H1 (cell line): Measurements from ENCODE around the gene PEAK3.

Experiments used
- CHD2 ChIP-seq: IDR thresholded peaks from 2 replicates; pipeline ENCODE4 v1.6.1; 2012; ENCODE audit warnings: low read length, improper control_type of control experiment
- POLR2A ChIP-seq, 2 experiments: IDR thresholded peaks; 1 replicate in 1 of 2; 2 replicates in 1 of 2; pipeline ENCODE4 v1.6.1; 2011; ENCODE audit warnings: low read depth in 2 of 2, low read length in 2 of 2, mild to moderate bottlenecking in 2 of 2; ENCODE audit errors: control extremely low read depth in 1 of 2
- POLR2AphosphoS5 ChIP-seq: IDR thresholded peaks from 2 replicates; pipeline ENCODE4 v1.6.1; 2011; ENCODE audit warnings: low read depth, low read length
- RAD21 ChIP-seq, 2 experiments: IDR thresholded peaks in 1 of 2; conservative IDR thresholded peaks in 1 of 2; 2 replicates each; pipeline ENCODE4 v1.6.1; 2011; ENCODE audit warnings: low read depth in 2 of 2, low read length in 2 of 2, improper control_type of control experiment in 1 of 2, inconsistent platforms in 1 of 2, mild to moderate bottlenecking in 1 of 2, moderate library complexity in 1 of 2
- SIN3A ChIP-seq, 2 experiments: IDR thresholded peaks in 1 of 2; conservative IDR thresholded peaks in 1 of 2; 2 replicates each; pipeline ENCODE4 v1.6.1; 2011 to 2012; ENCODE audit warnings: low read length in 2 of 2, improper control_type of control experiment in 1 of 2, low read depth in 1 of 2, mild to moderate bottlenecking in 1 of 2
- ZNF274 ChIP-seq: IDR thresholded peaks from 2 replicates; pipeline ENCODE4 v1.7.0; 2012; ENCODE audit warnings: low read length, borderline replicate concordance; ENCODE audit errors: extremely low read depth
- TF ChIP-seq, protein P1 (sequence below), 3 experiments: IDR thresholded peaks; 1 replicate in 2 of 3; 2 replicates in 1 of 3; pipeline versions ENCODE4 v1.5.1 to v1.6.1; 2011; ENCODE audit warnings: low read length in 3 of 3, mild to moderate bottlenecking in 3 of 3, inconsistent platforms in 2 of 3, low read depth in 1 of 3, moderate library complexity in 1 of 3; ENCODE audit not compliant: insufficient read depth in 1 of 3; ENCODE audit errors: control extremely low read depth in 1 of 3

- TF ChIP-seq, protein P1, sequence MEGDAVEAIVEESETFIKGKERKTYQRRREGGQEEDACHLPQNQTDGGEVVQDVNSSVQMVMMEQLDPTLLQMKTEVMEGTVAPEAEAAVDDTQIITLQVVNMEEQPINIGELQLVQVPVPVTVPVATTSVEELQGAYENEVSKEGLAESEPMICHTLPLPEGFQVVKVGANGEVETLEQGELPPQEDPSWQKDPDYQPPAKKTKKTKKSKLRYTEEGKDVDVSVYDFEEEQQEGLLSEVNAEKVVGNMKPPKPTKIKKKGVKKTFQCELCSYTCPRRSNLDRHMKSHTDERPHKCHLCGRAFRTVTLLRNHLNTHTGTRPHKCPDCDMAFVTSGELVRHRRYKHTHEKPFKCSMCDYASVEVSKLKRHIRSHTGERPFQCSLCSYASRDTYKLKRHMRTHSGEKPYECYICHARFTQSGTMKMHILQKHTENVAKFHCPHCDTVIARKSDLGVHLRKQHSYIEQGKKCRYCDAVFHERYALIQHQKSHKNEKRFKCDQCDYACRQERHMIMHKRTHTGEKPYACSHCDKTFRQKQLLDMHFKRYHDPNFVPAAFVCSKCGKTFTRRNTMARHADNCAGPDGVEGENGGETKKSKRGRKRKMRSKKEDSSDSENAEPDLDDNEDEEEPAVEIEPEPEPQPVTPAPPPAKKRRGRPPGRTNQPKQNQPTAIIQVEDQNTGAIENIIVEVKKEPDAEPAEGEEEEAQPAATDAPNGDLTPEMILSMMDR (IDR thresholded peaks at IDR 0.05; ENCODE audit: control extremely low read depth in 1 of 3, insufficient read depth in 1 of 3, low read depth in 1 of 3, low read length in 3 of 3): no peak
- no peak for TF ChIP-seq POLR2A (IDR thresholded peaks at IDR 0.05; ENCODE audit: control extremely low read depth in 1 of 2, low read depth in 2 of 2, low read length in 2 of 2)
- no peak for TF ChIP-seq ZNF274
- TF ChIP-seq RAD21 (IDR thresholded peaks at IDR 0.05 in 1 of 2, conservative IDR thresholded peaks at IDR 0.05 in 1 of 2; ENCODE audit: low read depth in 2 of 2, low read length in 2 of 2): no peak
- no peak for TF ChIP-seq CHD2
- no peak for TF ChIP-seq POLR2AphosphoS5
- TF ChIP-seq SIN3A (conservative IDR thresholded peaks at IDR 0.05 in 1 of 2, IDR thresholded peaks at IDR 0.05 in 1 of 2; ENCODE audit: low read depth in 1 of 2, low read length in 2 of 2): no peak
These were observed 42.4 kb upstream of the PEAK3 start for GRCh38 chr19:2324220-2324948.
